GM23338 (cell line): Measurements from ENCODE around the gene ST8SIA4. TPM values are rescaled to one million over a fixed set of nuclear protein-coding genes. Genes with fewer than 3 reads are reported as not detected.

ENCODE experiments used
- ATAC-seq: fragments of 200-7000 bp; cut with Tn5 transposase; 3 replicates; pipeline ENCODE4 v1.9.1; 2020
- DNase-seq: peaks from one replicate; pipeline ENCODE4 v3.0.0-alpha.2; 2015; ENCODE audit warnings: low spot score
- H2AFZ ChIP-seq: fragments of 200-600 bp; sonication (generic); 2 replicates; pipeline ENCODE4 v1.8.0; 2016; ENCODE audit warnings: antibody characterized with exemption, mild to moderate bottlenecking, moderate library complexity
- H3F3A ChIP-seq: fragments of 200-600 bp; sonication (generic); replicated peaks from 2 replicates; pipeline ENCODE4 v1.8.0; 2017; ENCODE audit warnings: antibody characterized with exemption, mixed run types, low read depth
- H3K27ac ChIP-seq: fragments of 200-600 bp; sonication (generic); 2 replicates; pipeline ENCODE4 v1.6.1; 2016; ENCODE audit warnings: low read depth
- H3K27me3 ChIP-seq: fragments of 200-600 bp; sonication (generic); 2 replicates; pipeline ENCODE4 v1.8.0; 2016; ENCODE audit warnings: mild to moderate bottlenecking, mixed run types, moderate library complexity; ENCODE audit not compliant: insufficient read depth
- H3K36me3 ChIP-seq: fragments of 200-600 bp; sonication (generic); 2 replicates; pipeline ENCODE4 v1.8.0; 2016; ENCODE audit warnings: mild to moderate bottlenecking; ENCODE audit not compliant: insufficient read depth
- H3K4me1 ChIP-seq: fragments of 200-600 bp; sonication (generic); 2 replicates; pipeline ENCODE4 v1.8.0; 2016; ENCODE audit warnings: mild to moderate bottlenecking, moderate library complexity; ENCODE audit not compliant: insufficient read depth
- H3K4me2 ChIP-seq: fragments of 200-600 bp; sonication (generic); 2 replicates; pipeline ENCODE4 v1.7.1; 2017; ENCODE audit warnings: mixed run types
- H3K4me3 ChIP-seq: fragments of 200-600 bp; sonication (generic); 2 replicates; pipeline ENCODE4 v1.6.1; 2016; ENCODE audit warnings: mixed run types
- H3K79me2 ChIP-seq: fragments of 200-600 bp; sonication (generic); replicated peaks from 2 replicates; pipeline ENCODE4 v1.8.0; 2017; ENCODE audit warnings: mild to moderate bottlenecking; ENCODE audit not compliant: insufficient read depth
- H3K9me2 ChIP-seq: fragments of 200-600 bp; sonication (generic); 2 replicates; pipeline ENCODE4 v1.8.0; 2017; ENCODE audit not compliant: insufficient read depth
- H4K20me1 ChIP-seq: fragments of 200-600 bp; sonication (generic); replicated peaks from 2 replicates; pipeline ENCODE4 v1.8.0; 2017; ENCODE audit warnings: mild to moderate bottlenecking; ENCODE audit not compliant: insufficient read depth
- H3K27ac Mint-ChIP-seq: 2 replicates; pipeline ENCODE4 v1.8.0; 2020; ENCODE audit warnings: inconsistent platforms, mild to moderate bottlenecking, moderate library complexity, mixed read lengths
- H3K27me3 Mint-ChIP-seq: 3 replicates; pipeline ENCODE4 v1.8.0; 2022; ENCODE audit warnings: low read depth, mild to moderate bottlenecking, moderate library complexity, mixed read lengths, inconsistent platforms; ENCODE audit not compliant: insufficient read depth, poor library complexity
- H3K36me3 Mint-ChIP-seq: 3 replicates; pipeline ENCODE4 v1.8.0; 2021; ENCODE audit warnings: low read depth, mild to moderate bottlenecking, inconsistent platforms, moderate library complexity, mixed read lengths
- H3K4me1 Mint-ChIP-seq: 3 replicates; pipeline ENCODE4 v1.8.0; 2020; ENCODE audit warnings: mild to moderate bottlenecking, inconsistent platforms, mixed read lengths
- H3K4me3 Mint-ChIP-seq: 3 replicates; pipeline ENCODE4 v1.8.0; 2021; ENCODE audit warnings: moderate library complexity, mild to moderate bottlenecking, inconsistent platforms, mixed read lengths
- H3K9me3 Mint-ChIP-seq: 3 replicates; pipeline ENCODE4 v1.8.0; 2020; ENCODE audit warnings: moderate library complexity, mild to moderate bottlenecking, inconsistent platforms, mixed read lengths
- CREB1 ChIP-seq: fragments of 250-450 bp; sonication (Bioruptor Pico); IDR thresholded peaks from 2 replicates; pipeline ENCODE4 v1.5.0; 2020; ENCODE audit warnings: low read depth, mild to moderate bottlenecking, moderate library complexity
- ETS1 ChIP-seq: IDR thresholded peaks from 2 replicates; pipeline ENCODE4 v1.6.1; 2016; ENCODE audit warnings: antibody characterized with exemption
- EZH2 ChIP-seq: fragments of 200-600 bp; sonication (generic); IDR thresholded peaks from one replicate; pipeline ENCODE4 v1.8.0; 2017; ENCODE audit warnings: antibody characterized with exemption, mild to moderate bottlenecking, low read depth; ENCODE audit not compliant: unreplicated experiment
- EZH2phosphoT487 ChIP-seq: fragments of 200-600 bp; sonication (generic); IDR thresholded peaks from one replicate; pipeline ENCODE4 v1.8.1; 2018; ENCODE audit warnings: antibody characterized with exemption; ENCODE audit not compliant: unreplicated experiment
- JUNB ChIP-seq: IDR thresholded peaks from one replicate; pipeline ENCODE4 v1.6.1; 2016; ENCODE audit warnings: antibody characterized with exemption; ENCODE audit not compliant: unreplicated experiment
- NANOG ChIP-seq: IDR thresholded peaks from 2 replicates; pipeline ENCODE4 v1.6.1; 2016; ENCODE audit warnings: antibody characterized with exemption, borderline replicate concordance
- POLR2AphosphoS5 ChIP-seq: IDR thresholded peaks from 2 replicates; pipeline ENCODE4 v1.6.1; 2016; ENCODE audit warnings: antibody characterized with exemption, low read depth
- REST ChIP-seq: IDR thresholded peaks from one replicate; pipeline ENCODE4 v1.6.1; 2018; ENCODE audit warnings: antibody characterized with exemption; ENCODE audit not compliant: unreplicated experiment
- STAT1 ChIP-seq: IDR thresholded peaks from one replicate; pipeline ENCODE4 v1.6.1; 2016; ENCODE audit warnings: antibody characterized with exemption; ENCODE audit not compliant: unreplicated experiment
- ZNF114 ChIP-seq: fragments of 250-450 bp; sonication (Bioruptor Pico); IDR thresholded peaks from 2 replicates; pipeline ENCODE4 v1.5.0; 2020; ENCODE audit warnings: mild to moderate bottlenecking, moderate library complexity
- ZNF331 ChIP-seq: fragments of 250-450 bp; sonication (Bioruptor Pico); IDR thresholded peaks from 2 replicates; pipeline ENCODE4 v1.5.0; 2020; ENCODE audit warnings: low read depth, mild to moderate bottlenecking, moderate library complexity
- polyA plus RNA-seq: library from polyadenylated mRNA; unstranded; fragments of >200 nt; fragmentation: Nextera tagmentation; extraction: Ambion mirVana; gene quantifications from 2 replicates; pipeline ENCODE4 v1.2.1, GENCODE V29; 2016
- total RNA-seq: library from RNA; depleted of rRNA; stranded (reverse); fragments of >200 nt; shearing (Covaris generic); gene quantifications from 2 replicates; pipeline ENCODE4 v1.2.3, GENCODE V29; 2014
- TF ChIP-seq, protein P1 (sequence below): fragments of 250-450 bp; sonication (Bioruptor Pico); IDR thresholded peaks from 2 replicates; pipeline ENCODE4 v1.5.0; 2020; ENCODE audit warnings: mild to moderate bottlenecking, moderate library complexity
- TF ChIP-seq, protein P2 (sequence below), 2 experiments: fragments of 200-600 bp in 1 of 2; sonication (generic) in 1 of 2; conservative IDR thresholded peaks; 2 replicates each; pipeline versions ENCODE4 v1.5.1 to v1.6.1; 2016 to 2017; ENCODE audit warnings: antibody characterized with exemption in 2 of 2, low read depth in 2 of 2, mild to moderate bottlenecking in 2 of 2, moderate library complexity in 1 of 2

The ST8SIA4 gene
- total and polyA plus RNA-seq, 2 experiments from 2014 or later: 0.11 to 0.28 TPM

DNA sequence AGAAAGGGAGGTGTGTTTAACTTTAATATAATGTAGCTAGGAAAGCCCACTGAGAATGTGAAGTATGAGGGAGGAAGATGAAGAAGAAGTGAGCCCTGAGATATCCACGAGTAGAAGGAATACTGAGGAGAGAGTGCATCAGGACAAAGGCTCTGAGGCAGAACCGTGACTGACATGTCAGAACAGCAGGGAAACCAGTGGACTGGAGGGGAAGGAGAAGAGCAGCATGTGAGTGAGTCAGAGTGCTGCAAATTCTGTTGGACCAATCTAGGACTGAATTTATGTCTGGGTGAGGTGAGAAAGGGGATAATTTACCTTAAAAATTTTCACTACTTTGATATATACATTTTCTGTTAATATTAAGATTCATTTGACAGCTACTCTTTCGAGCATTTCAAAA, 110.3 kb downstream of the ST8SIA4 start:
- Histone ChIP-seq H3K79me2 (no peaks in the 10 kb centered on the region), H4K20me1 (no peaks in the 10 kb centered on the region), H3K27me3 (no peaks in the 10 kb centered on the region), H2AFZ (peak overlapping the region; percentile 11; the same call in 1 of the 2 replicates), H3K36me3 (no peaks in the 10 kb centered on the region), H3K4me2 (no peak overlapping the region), H3F3A (no peaks in the 10 kb centered on the region), H3K4me1 (peaks cover 11% of the 10 kb centered on the region; the same call in 1 of the 2 replicates), H3K27ac (no peak overlapping the region), H3K9me2 (0 out of 2 replicates have a peak, but pooled peaks cover 4% of the 10 kb centered on the region), H3K4me3 (no peak overlapping the region)
- TF ChIP-seq, protein P1, sequence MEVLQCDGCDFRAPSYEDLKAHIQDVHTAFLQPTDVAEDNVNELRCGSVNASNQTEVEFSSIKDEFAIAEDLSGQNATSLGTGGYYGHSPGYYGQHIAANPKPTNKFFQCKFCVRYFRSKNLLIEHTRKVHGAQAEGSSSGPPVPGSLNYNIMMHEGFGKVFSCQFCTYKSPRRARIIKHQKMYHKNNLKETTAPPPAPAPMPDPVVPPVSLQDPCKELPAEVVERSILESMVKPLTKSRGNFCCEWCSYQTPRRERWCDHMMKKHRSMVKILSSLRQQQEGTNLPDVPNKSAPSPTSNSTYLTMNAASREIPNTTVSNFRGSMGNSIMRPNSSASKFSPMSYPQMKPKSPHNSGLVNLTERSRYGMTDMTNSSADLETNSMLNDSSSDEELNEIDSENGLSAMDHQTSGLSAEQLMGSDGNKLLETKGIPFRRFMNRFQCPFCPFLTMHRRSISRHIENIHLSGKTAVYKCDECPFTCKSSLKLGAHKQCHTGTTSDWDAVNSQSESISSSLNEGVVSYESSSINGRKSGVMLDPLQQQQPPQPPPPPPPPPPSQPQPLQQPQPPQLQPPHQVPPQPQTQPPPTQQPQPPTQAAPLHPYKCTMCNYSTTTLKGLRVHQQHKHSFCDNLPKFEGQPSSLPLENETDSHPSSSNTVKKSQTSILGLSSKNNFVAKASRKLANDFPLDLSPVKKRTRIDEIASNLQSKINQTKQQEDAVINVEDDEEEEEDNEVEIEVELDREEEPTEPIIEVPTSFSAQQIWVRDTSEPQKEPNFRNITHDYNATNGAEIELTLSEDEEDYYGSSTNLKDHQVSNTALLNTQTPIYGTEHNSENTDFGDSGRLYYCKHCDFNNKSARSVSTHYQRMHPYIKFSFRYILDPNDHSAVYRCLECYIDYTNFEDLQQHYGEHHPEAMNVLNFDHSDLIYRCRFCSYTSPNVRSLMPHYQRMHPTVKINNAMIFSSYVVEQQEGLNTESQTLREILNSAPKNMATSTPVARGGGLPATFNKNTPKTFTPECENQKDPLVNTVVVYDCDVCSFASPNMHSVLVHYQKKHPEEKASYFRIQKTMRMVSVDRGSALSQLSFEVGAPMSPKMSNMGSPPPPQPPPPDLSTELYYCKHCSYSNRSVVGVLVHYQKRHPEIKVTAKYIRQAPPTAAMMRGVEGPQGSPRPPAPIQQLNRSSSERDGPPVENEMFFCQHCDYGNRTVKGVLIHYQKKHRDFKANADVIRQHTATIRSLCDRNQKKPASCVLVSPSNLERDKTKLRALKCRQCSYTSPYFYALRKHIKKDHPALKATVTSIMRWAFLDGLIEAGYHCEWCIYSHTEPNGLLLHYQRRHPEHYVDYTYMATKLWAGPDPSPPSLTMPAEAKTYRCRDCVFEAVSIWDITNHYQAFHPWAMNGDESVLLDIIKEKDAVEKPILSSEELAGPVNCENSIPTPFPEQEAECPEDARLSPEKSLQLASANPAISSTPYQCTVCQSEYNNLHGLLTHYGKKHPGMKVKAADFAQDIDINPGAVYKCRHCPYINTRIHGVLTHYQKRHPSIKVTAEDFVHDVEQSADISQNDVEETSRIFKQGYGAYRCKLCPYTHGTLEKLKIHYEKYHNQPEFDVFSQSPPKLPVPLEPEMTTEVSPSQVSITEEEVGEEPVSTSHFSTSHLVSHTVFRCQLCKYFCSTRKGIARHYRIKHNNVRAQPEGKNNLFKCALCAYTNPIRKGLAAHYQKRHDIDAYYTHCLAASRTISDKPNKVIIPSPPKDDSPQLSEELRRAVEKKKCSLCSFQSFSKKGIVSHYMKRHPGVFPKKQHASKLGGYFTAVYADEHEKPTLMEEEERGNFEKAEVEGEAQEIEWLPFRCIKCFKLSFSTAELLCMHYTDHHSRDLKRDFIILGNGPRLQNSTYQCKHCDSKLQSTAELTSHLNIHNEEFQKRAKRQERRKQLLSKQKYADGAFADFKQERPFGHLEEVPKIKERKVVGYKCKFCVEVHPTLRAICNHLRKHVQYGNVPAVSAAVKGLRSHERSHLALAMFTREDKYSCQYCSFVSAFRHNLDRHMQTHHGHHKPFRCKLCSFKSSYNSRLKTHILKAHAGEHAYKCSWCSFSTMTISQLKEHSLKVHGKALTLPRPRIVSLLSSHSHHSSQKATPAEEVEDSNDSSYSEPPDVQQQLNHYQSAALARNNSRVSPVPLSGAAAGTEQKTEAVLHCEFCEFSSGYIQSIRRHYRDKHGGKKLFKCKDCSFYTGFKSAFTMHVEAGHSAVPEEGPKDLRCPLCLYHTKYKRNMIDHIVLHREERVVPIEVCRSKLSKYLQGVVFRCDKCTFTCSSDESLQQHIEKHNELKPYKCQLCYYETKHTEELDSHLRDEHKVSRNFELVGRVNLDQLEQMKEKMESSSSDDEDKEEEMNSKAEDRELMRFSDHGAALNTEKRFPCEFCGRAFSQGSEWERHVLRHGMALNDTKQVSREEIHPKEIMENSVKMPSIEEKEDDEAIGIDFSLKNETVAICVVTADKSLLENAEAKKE (CRISPR knock-in tag): no peak
- TF ChIP-seq NANOG (no peak), ETS1 (no peak), ZNF331 (CRISPR knock-in tag) (no peak), POLR2AphosphoS5 (no peak), EZH2phosphoT487 (no peak), REST (no peak), STAT1 (no peak), CREB1 (CRISPR knock-in tag) (no peak), EZH2 (no peak), ZNF114 (no peak), JUNB (no peak)
- TF ChIP-seq, protein P2, sequence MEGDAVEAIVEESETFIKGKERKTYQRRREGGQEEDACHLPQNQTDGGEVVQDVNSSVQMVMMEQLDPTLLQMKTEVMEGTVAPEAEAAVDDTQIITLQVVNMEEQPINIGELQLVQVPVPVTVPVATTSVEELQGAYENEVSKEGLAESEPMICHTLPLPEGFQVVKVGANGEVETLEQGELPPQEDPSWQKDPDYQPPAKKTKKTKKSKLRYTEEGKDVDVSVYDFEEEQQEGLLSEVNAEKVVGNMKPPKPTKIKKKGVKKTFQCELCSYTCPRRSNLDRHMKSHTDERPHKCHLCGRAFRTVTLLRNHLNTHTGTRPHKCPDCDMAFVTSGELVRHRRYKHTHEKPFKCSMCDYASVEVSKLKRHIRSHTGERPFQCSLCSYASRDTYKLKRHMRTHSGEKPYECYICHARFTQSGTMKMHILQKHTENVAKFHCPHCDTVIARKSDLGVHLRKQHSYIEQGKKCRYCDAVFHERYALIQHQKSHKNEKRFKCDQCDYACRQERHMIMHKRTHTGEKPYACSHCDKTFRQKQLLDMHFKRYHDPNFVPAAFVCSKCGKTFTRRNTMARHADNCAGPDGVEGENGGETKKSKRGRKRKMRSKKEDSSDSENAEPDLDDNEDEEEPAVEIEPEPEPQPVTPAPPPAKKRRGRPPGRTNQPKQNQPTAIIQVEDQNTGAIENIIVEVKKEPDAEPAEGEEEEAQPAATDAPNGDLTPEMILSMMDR (conservative IDR thresholded peaks at IDR 0.05; ENCODE audit: low read depth in 2 of 2): no peak
- Mint-ChIP-seq H3K27ac (0 out of 2 replicates have a peak overlapping the region, but pooled peaks have one; percentile 43), H3K36me3 (peaks cover 4% of the 10 kb centered on the region), H3K4me3 (no peak overlapping the region), H3K9me3 (peaks cover 22% of the 10 kb centered on the region), H3K27me3 (peaks cover 2% of the 10 kb centered on the region), H3K4me1 (peaks cover 22% of the 10 kb centered on the region)
- no peak for ATAC-seq
- no peak for DNase-seq
